HG03139 (cell line): ENCODE data around the gene MED31.
"Not testable (repeated sequence)": the region's sequence is repeated elsewhere in the genome, so short reads cannot be mapped to it uniquely, and the experiment has no call there.

Experiments
- ATAC-seq: cut with Tn5 transposase; IDR thresholded peaks from one replicate; pipeline ENCODE4 v1.9.1; 2021; ENCODE audit not compliant: unreplicated experiment

MED31 gene

GRCh38 chr17:6632530-6632929 lies 18.9 kb downstream of the MED31 start:
- no peak for ATAC-seq

GRCh38 chr17:6630390-6630789 lies 21.0 kb downstream of the MED31 start:
- ATAC-seq, result no peak

- no peak for ATAC-seq
Measured at GRCh38 chr17:6627019-6627418, 24.4 kb downstream of the MED31 start.

- ATAC-seq, result no peak
Measured at GRCh38 chr17:6626616-6627015, 24.8 kb downstream of the MED31 start.

GRCh38 chr17:6623941-6624340 lies 27.5 kb downstream of the MED31 start:
- no peak for ATAC-seq

GRCh38 chr17:6611231-6611630 lies 40.2 kb downstream of the MED31 start:
- no peak for ATAC-seq

- no peak for ATAC-seq
Measured at GRCh38 chr17:6610011-6610410, 41.4 kb downstream of the MED31 start.

GRCh38 chr17:6608321-6608720 lies 43.1 kb downstream of the MED31 start:
- ATAC-seq, result no peak

- no peak for ATAC-seq
Measured at GRCh38 chr17:6605142-6605541, 46.3 kb downstream of the MED31 start.

GRCh38 chr17:6603744-6604325 lies 47.6 kb downstream of the MED31 start:
- no peak for ATAC-seq

- no peak for ATAC-seq
Measured at GRCh38 chr17:6602141-6602540, 49.3 kb downstream of the MED31 start.

- ATAC-seq, result no peak
Measured at GRCh38 chr17:6599364-6599763, 52.0 kb downstream of the MED31 start.

- no peak for ATAC-seq
Measured at GRCh38 chr17:6597727-6598126, 53.7 kb downstream of the MED31 start.

GRCh38 chr17:6596941-6597340 lies 54.5 kb downstream of the MED31 start:
- ATAC-seq, result no peak

GRCh38 chr17:6596511-6596910 lies 54.9 kb downstream of the MED31 start:
- no peak for ATAC-seq

- no peak for ATAC-seq
Measured at GRCh38 chr17:6596081-6596480, 55.3 kb downstream of the MED31 start.

GRCh38 chr17:6593371-6593770 lies 58.0 kb downstream of the MED31 start:
- not testable (repeated sequence) for ATAC-seq
